ENCODE measurements around the gene PDE11A. TPM values are rescaled to one million over a fixed set of nuclear protein-coding genes. Genes with fewer than 3 reads are reported as not detected.

The PDE11A gene
- total RNA-seq, 1 experiment from 2014 or later, result 0.13 TPM

GRCh38 chr2:177989029-177989885 is 83.3 kb downstream of the PDE11A start:
- Histone ChIP-seq H4K20me1 (ENCODE audit: control insufficient read depth, insufficient read depth, insufficient read length) (no peaks in the 10 kb centered on the region), H3K23ac (ENCODE audit: insufficient read length, low read depth, low read length) (no peak overlapping the region), H3K27ac (ENCODE audit: insufficient read length, low read depth, low read length) (no peak overlapping the region), H2BK5ac (ENCODE audit: insufficient read length, low read length) (no peak overlapping the region), H3K56ac (ENCODE audit: insufficient read length, low read depth, low read length) (no peak overlapping the region), H3K4me2 (ENCODE audit: insufficient read depth, insufficient read length, low read length) (no peak overlapping the region), H2BK15ac (ENCODE audit: low read depth, low read length) (no peak overlapping the region), H4K8ac (replicated peaks; ENCODE audit: insufficient read length, low read depth, low read length) (no peak overlapping the region), H2BK120ac (ENCODE audit: low read depth, low read length, poor library complexity, severe bottlenecking) (no peak overlapping the region), H2BK12ac (ENCODE audit: insufficient read length, low read depth, low read length) (no peak overlapping the region), H2AFZ (ENCODE audit: low read length) (no peak overlapping the region), H4K5ac (ENCODE audit: insufficient read length, low read depth, low read length) (no peak overlapping the region), H3K79me1 (ENCODE audit: insufficient read depth, low read depth, low read length, poor library complexity, severe bottlenecking) (no peaks in the 10 kb centered on the region), H3K4ac (ENCODE audit: low read depth, low read length) (no peak overlapping the region), H3K4me1 (ENCODE audit: insufficient read depth, low read length) (no peaks in the 10 kb centered on the region), H2AK5ac (ENCODE audit: insufficient read length, low read length) (no peak overlapping the region), H3K9me3 (ENCODE audit: control insufficient read depth, low read depth, low read length) (no peaks in the 10 kb centered on the region), H3K23me2 (ENCODE audit: insufficient read length, low read depth, low read length, poor library complexity, severe bottlenecking) (no peaks in the 10 kb centered on the region), H3K18ac (ENCODE audit: insufficient read length, low read depth, low read length) (no peak overlapping the region), H3K14ac (ENCODE audit: insufficient read depth, low read length) (no peak overlapping the region), H3K9ac (ENCODE audit: extremely low read depth, insufficient read length, low read length) (no peak overlapping the region), H3K79me2 (ENCODE audit: insufficient read depth, low read length) (no peaks in the 10 kb centered on the region), H3K27me3 (ENCODE audit: insufficient read depth, low read length) (no peaks in the 10 kb centered on the region), H4K91ac (ENCODE audit: insufficient read length, low read depth, low read length) (no peak overlapping the region), H2BK20ac (ENCODE audit: low read depth, low read length, poor library complexity, severe bottlenecking) (no peak overlapping the region), H3T11ph (ENCODE audit: low read length) (no peak overlapping the region)
- no CpG with 5 or more reads among the region's 4 CpGs for WGBS (ENCODE audit: extremely low coverage, insufficient read length, low lambda C conversion rate)
- H3K27me3 Mint-ChIP-seq (ENCODE audit: low read depth), result no peaks in the 10 kb centered on the region; the same call in 1 of the 2 replicates
- peaks cover 0 to under 1% of the 10 kb centered on the region in 2 experiments; a peak in 1 of 4 replicates for H3K4me1 Mint-ChIP-seq
- H3K4me3 Mint-ChIP-seq, result no peak overlapping the region
- TF ChIP-seq CTCF (conservative IDR thresholded peaks at IDR 0.05), result no peak
- H3K9me3 Mint-ChIP-seq, result no peaks in the 10 kb centered on the region
- no peak for DNase-seq
- H3K27ac Mint-ChIP-seq, result no peak overlapping the region; a peak in 1 of 7 replicates
- no peaks in the 10 kb centered on the region for H3K36me3 Mint-ChIP-seq (ENCODE audit: insufficient read depth in 1 of 3, low read depth in 3 of 3)
